Psoas muscle (tissue), 8 donors: ENCODE data around the gene FMO5. TPM values are rescaled to one million over a fixed set of nuclear protein-coding genes. Genes with fewer than 3 reads are reported as not detected.
"Not testable (repeated sequence)": the region's sequence is repeated elsewhere in the genome, so short reads cannot be mapped to it uniquely, and the experiment has no call there.

Experiments used
- ATAC-seq, 4 donors: fragments of 200-7000 bp; cut with Tn5 transposase; one replicate each; pipeline ENCODE4 v1.9.1; 2020; ENCODE audit warnings: moderate library complexity in 3 of 4, mild to moderate bottlenecking in 2 of 4
- DNase-seq, 2 donors: peaks; one replicate each; pipeline ENCODE4 v3.0.0-alpha.2; 2020
- H3K27ac ChIP-seq: fragments of 200-600 bp; one replicate; pipeline ENCODE4 v1.8.0; 2022
- H3K27me3 ChIP-seq, 3 donors: fragments of 200-600 bp in 1 of 3; one replicate each; pipeline versions ENCODE4 v1.6.1 to v1.8.0; 2013 to 2022; ENCODE audit warnings: low read length in 2 of 3, mild to moderate bottlenecking in 2 of 3, moderate library complexity in 1 of 3; ENCODE audit not compliant: insufficient read depth in 3 of 3
- H3K36me3 ChIP-seq, 2 donors: fragments of 200-600 bp in 1 of 2; one replicate each; pipeline versions ENCODE4 v1.6.1 to v1.8.0; 2013 to 2022; ENCODE audit warnings: low read depth in 1 of 2, mild to moderate bottlenecking in 1 of 2, moderate library complexity in 1 of 2; ENCODE audit not compliant: insufficient read depth in 1 of 2
- H3K4me1 ChIP-seq: fragments of 200-600 bp; one replicate; pipeline ENCODE4 v1.8.0; 2022
- H3K4me3 ChIP-seq: fragments of 200-600 bp; one replicate; pipeline ENCODE4 v1.8.0; 2022; ENCODE audit warnings: mild to moderate bottlenecking
- H3K9me3 ChIP-seq: fragments of 200-600 bp; one replicate; pipeline ENCODE4 v1.8.0; 2022
- CTCF ChIP-seq: fragments of 200-600 bp; IDR thresholded peaks from one replicate; pipeline ENCODE4 v1.8.0; 2022; ENCODE audit warnings: antibody characterized with exemption
- WGBS, 3 donors: extraction: QIAGEN DNeasy Blood & Tissue Kit; methylation state at CpG; one replicate each; pipeline versions ENCODE4 v1.1.6 to v1.1.7; 2013; 5-methylcytosine and 5-hydroxymethylcytosine counted together
- intact Hi-C, 2 donors: fragments of 100-400 bp; cut with DNase I; formaldehyde crosslinking; loops; one replicate each; pipeline versions ENCODE4 v1.11.0 to v1.14.2; 2022
- polyA plus RNA-seq, 3 donors: library from polyadenylated mRNA; stranded (reverse); fragments of 200-250 nt; gene quantifications; one replicate each; pipeline ENCODE4 v1.2.3, GENCODE V29; 2013
- total RNA-seq, 4 donors: library from RNA; stranded (reverse); fragmentation: NEBNext Ultra II Directional in 2 of 4; extraction: Animal tissue kit (Norgen Biotek cat#: 25700) in 2 of 4; gene quantifications; one replicate each; pipeline versions ENCODE4 v1.2.1 to v1.2.4, GENCODE V29; 2021 to 2023
- donor health status: healthy with polysubstance abuse.
- donor health status: DM: no; HTN: no; CAD: no; lungs with moderate emphysema.
- donor health status: Bipolar disorder and iron deficiency.
- donor health status: healthy.
- donor health status: DM: yes; HTN: yes; CAD: no.
- donor health status: DM: no; HTN: no; CAD: no.
- donor health status: DM: no; HTN: no; CAD: no.
- donor health status: DM: yes; HTN: yes; CAD: no.

The FMO5 gene
- total and polyA plus RNA-seq, 7 donors: 0.30 to 1.4 (median 0.53) TPM

- Histone ChIP-seq H3K4me1 (no peaks in the 10 kb centered on the region), H3K27me3 (no peaks in the 10 kb centered on the region), H3K4me3 (no peak overlapping the region), H3K36me3 (peaks cover 0 to 6% of the 10 kb centered on the region in 2 donors), H3K9me3 (no peaks in the 10 kb centered on the region), H3K27ac (no peak overlapping the region)
- intact Hi-C loops: no loop called here
- ATAC-seq: no peak
- WGBS, 3 donors: 62 to 65% (median 63%) methylated on average over 2 of the region's 2 CpGs
- DNase-seq: no peak
- no peak for TF ChIP-seq CTCF
Observed at GRCh38 chr1:147202576-147202975, 22.6 kb downstream of the FMO5 start.

GRCh38 chr1:147201786-147202185, 23.4 kb downstream of the FMO5 start:
- H3K36me3 ChIP-seq: peaks cover 0 to 6% of the 10 kb centered on the region in 2 donors
- no peak for DNase-seq
- no peaks in the 10 kb centered on the region for H3K27me3 ChIP-seq
- no peak overlapping the region for H3K27ac ChIP-seq
- H3K4me1 ChIP-seq: no peaks in the 10 kb centered on the region
- no peaks in the 10 kb centered on the region for H3K9me3 ChIP-seq
- no peak overlapping the region for H3K4me3 ChIP-seq
- ATAC-seq: no peak
- 97% methylated on average over 1 of the region's 1 CpG for WGBS, 3 donors
- intact Hi-C loops: no loop called here
- TF ChIP-seq CTCF: no peak

- no peak for DNase-seq
- ATAC-seq: no peak
- H3K27me3 ChIP-seq: no peaks in the 10 kb centered on the region
- intact Hi-C loops: no loop called here
- no peaks in the 10 kb centered on the region for H3K9me3 ChIP-seq
- H3K4me3 ChIP-seq: no peak overlapping the region
- H3K36me3 ChIP-seq: peaks cover 0 to 6% of the 10 kb centered on the region in 2 donors
- 72 to 87% (median 76%) methylated on average over 4 of the region's 4 CpGs for WGBS, 3 donors
- TF ChIP-seq CTCF: no peak
- H3K27ac ChIP-seq: no peak overlapping the region
- H3K4me1 ChIP-seq: no peaks in the 10 kb centered on the region
Observed at GRCh38 chr1:147201276-147201675, 23.9 kb downstream of the FMO5 start.

- H3K36me3 ChIP-seq, H3K27ac ChIP-seq, H3K9me3 ChIP-seq, H3K4me3 ChIP-seq, H3K4me1 ChIP-seq, intact Hi-C loops, ATAC-seq, H3K27me3 ChIP-seq, DNase-seq: not testable (repeated sequence)
- WGBS, 3 donors: 57 to 95% (median 75%) methylated on average over 3 of the region's 3 CpGs
Observed at GRCh38 chr1:147197324-147197723, 27.8 kb downstream of the FMO5 start.

- ATAC-seq: no peak
- no peaks in the 10 kb centered on the region for H3K27me3 ChIP-seq
- H3K36me3 ChIP-seq: peaks cover 0 to 5% of the 10 kb centered on the region in 2 donors
- WGBS, 3 donors: 86 to 88% (median 88%) methylated on average over 2 of the region's 2 CpGs
- H3K9me3 ChIP-seq: no peaks in the 10 kb centered on the region
- no peaks in the 10 kb centered on the region for H3K4me1 ChIP-seq
- TF ChIP-seq CTCF: no peak
- intact Hi-C loops: no loop called here
- H3K4me3 ChIP-seq: no peak overlapping the region
- no peak overlapping the region for H3K27ac ChIP-seq
- DNase-seq: no peak
Observed at GRCh38 chr1:147189514-147189913, 35.6 kb downstream of the FMO5 start.
